Smooth muscle cell (in vitro differentiated cells): ENCODE measurements around the gene TMEM254. TPM values are rescaled to one million over a fixed set of nuclear protein-coding genes. Genes with fewer than 3 reads are reported as not detected.
"Not testable (repeated sequence)": the region's sequence is repeated elsewhere in the genome, so short reads cannot be mapped to it uniquely, and the experiment has no call there.

Source experiments
- DNase-seq: peaks from one replicate; lab custom pipeline; 2025; ENCODE audit not compliant: unreplicated experiment; lab: John Stamatoyannopoulos, UW
- H2AFZ ChIP-seq: fragments of 200-600 bp; sonication (generic); 2 replicates; pipeline ENCODE4 v1.6.0; 2016; ENCODE audit warnings: antibody characterized with exemption, low read depth, mild to moderate bottlenecking
- H3F3A ChIP-seq: fragments of 200-600 bp; sonication (generic); 2 replicates; pipeline ENCODE4 v1.6.0; 2017; ENCODE audit warnings: antibody characterized with exemption, low read depth
- H3K27ac ChIP-seq: fragments of 200-600 bp; sonication (generic); 2 replicates; pipeline ENCODE4 v1.5.1; 2016; ENCODE audit warnings: low read depth, mild to moderate bottlenecking
- H3K27me3 ChIP-seq: fragments of 200-600 bp; sonication (generic); 2 replicates; pipeline ENCODE4 v1.6.1; 2016; ENCODE audit warnings: low read depth, mild to moderate bottlenecking
- H3K36me3 ChIP-seq: fragments of 200-600 bp; sonication (generic); 2 replicates; pipeline ENCODE4 v1.5.1; 2016; ENCODE audit warnings: low read depth
- H3K4me1 ChIP-seq: fragments of 200-600 bp; sonication (generic); 2 replicates; pipeline ENCODE4 v1.5.1; 2016; ENCODE audit warnings: low read depth
- H3K4me2 ChIP-seq: fragments of 200-600 bp; sonication (generic); 2 replicates; pipeline ENCODE4 v1.6.0; 2016; ENCODE audit warnings: mild to moderate bottlenecking
- H3K4me3 ChIP-seq: fragments of 200-600 bp; sonication (generic); 2 replicates; pipeline ENCODE4 v1.5.1; 2016; ENCODE audit warnings: mild to moderate bottlenecking
- H3K79me2 ChIP-seq: fragments of 200-600 bp; sonication (generic); 2 replicates; pipeline ENCODE4 v1.6.0; 2016; ENCODE audit warnings: low read depth, mild to moderate bottlenecking
- H3K9ac ChIP-seq: fragments of 200-600 bp; sonication (generic); 2 replicates; pipeline ENCODE4 v1.6.0; 2016; ENCODE audit warnings: low read depth
- H3K9me3 ChIP-seq: fragments of 200-600 bp; sonication (generic); replicated peaks from 2 replicates; pipeline ENCODE4 v1.5.1; 2016; ENCODE audit warnings: low read depth
- H4K20me1 ChIP-seq: fragments of 200-600 bp; sonication (generic); 2 replicates; pipeline ENCODE4 v1.6.0; 2016; ENCODE audit warnings: low read depth
- CTCF ChIP-seq: fragments of 200-600 bp; sonication (generic); IDR thresholded peaks from 2 replicates; pipeline ENCODE4 v1.5.1; 2017; ENCODE audit warnings: borderline replicate concordance, mild to moderate bottlenecking, antibody characterized with exemption; ENCODE audit not compliant: insufficient read depth, poor library complexity, severe bottlenecking
- WGBS: methylation state at CpG from one replicate; pipeline ENCODE4 v1.1.7; 2016; ENCODE audit warnings: low lambda C conversion rate; 5-methylcytosine and 5-hydroxymethylcytosine counted together
- polyA plus RNA-seq: library from polyadenylated mRNA; unstranded; fragments of >200 nt; fragmentation: Nextera tagmentation; extraction: Ambion mirVana; gene quantifications from 2 replicates; pipeline ENCODE4 v1.2.1, GENCODE V29; 2016
- total RNA-seq: library from RNA; depleted of rRNA; stranded (reverse); fragments of >200 nt; gene quantifications from 2 replicates; pipeline ENCODE4 v1.2.3, GENCODE V29; 2014

Gene TMEM254
- total and polyA plus RNA-seq, 2 experiments from 2014 or later = 34.6 to 42.1 TPM

GRCh38 chr10:80066809-80067208 lies 11.7 kb upstream of the TMEM254 start:
- Histone ChIP-seq H3F3A (no peaks in the 10 kb centered on the region), H3K4me1 (no peaks in the 10 kb centered on the region), H3K9me3 (no peaks in the 10 kb centered on the region), H4K20me1 (no peaks in the 10 kb centered on the region), H2AFZ (no peak overlapping the region), H3K4me3 (no peak overlapping the region), H3K27ac (no peak overlapping the region), H3K4me2 (no peak overlapping the region), H3K27me3 (no peaks in the 10 kb centered on the region), H3K79me2 (no peaks in the 10 kb centered on the region), H3K36me3 (no peaks in the 10 kb centered on the region), H3K9ac (no peak overlapping the region)
- TF ChIP-seq CTCF = no peak
- no peak for DNase-seq
- WGBS = 83% methylated on average over 4 of the region's 4 CpGs

GRCh38 chr10:80067821-80068220 lies 10.6 kb upstream of the TMEM254 start:
- not testable (repeated sequence) for H3K79me2 ChIP-seq, H3K4me2 ChIP-seq, H3K9me3 ChIP-seq, H3K27me3 ChIP-seq, H2AFZ ChIP-seq, DNase-seq, H3K9ac ChIP-seq, H3K4me3 ChIP-seq, H3K27ac ChIP-seq, H4K20me1 ChIP-seq, H3K4me1 ChIP-seq, H3F3A ChIP-seq, H3K36me3 ChIP-seq

DNA sequence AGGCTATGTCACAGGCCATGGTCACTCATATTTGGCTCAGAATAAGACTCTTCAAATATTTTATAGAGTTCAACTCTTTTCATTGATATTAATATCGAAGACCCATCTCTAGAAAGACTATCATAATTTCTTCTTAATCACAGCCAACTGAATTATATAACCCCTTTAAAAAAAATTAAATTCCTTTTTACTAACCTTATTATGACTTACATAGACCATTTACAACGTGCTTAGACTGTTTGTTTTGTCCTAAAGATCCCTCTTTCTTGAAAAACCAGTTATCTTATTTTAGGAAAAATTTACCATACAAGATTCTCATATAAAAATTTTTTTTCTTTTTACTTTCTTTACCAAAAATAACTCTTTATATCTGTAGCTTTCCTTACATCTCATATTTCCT lies 10.2 kb upstream of the TMEM254 start:
- WGBS = 54% methylated on average over 2 of the region's 2 CpGs
- H3K9ac ChIP-seq = no peak overlapping the region
- no peak overlapping the region for H3K4me2 ChIP-seq
- TF ChIP-seq CTCF = no peak
- no peak overlapping the region for H3K27ac ChIP-seq
- H3K36me3 ChIP-seq = no peaks in the 10 kb centered on the region
- no peak for DNase-seq
- H3F3A ChIP-seq = no peaks in the 10 kb centered on the region
- H3K4me1 ChIP-seq = no peaks in the 10 kb centered on the region
- no peak overlapping the region for H2AFZ ChIP-seq
- H3K4me3 ChIP-seq = no peak overlapping the region
- H3K79me2 ChIP-seq = no peaks in the 10 kb centered on the region
- no peaks in the 10 kb centered on the region for H3K27me3 ChIP-seq
- no peaks in the 10 kb centered on the region for H4K20me1 ChIP-seq
- no peaks in the 10 kb centered on the region for H3K9me3 ChIP-seq

GRCh38 chr10:80070057-80070456 lies 8.4 kb upstream of the TMEM254 start:
- Histone ChIP-seq H2AFZ (no peak overlapping the region), H3K79me2 (no peaks in the 10 kb centered on the region), H4K20me1 (no peaks in the 10 kb centered on the region), H3K9me3 (no peaks in the 10 kb centered on the region), H3K4me1 (no peaks in the 10 kb centered on the region), H3K4me2 (no peak overlapping the region), H3K9ac (no peak overlapping the region), H3K27me3 (no peaks in the 10 kb centered on the region), H3K4me3 (no peak overlapping the region), H3K36me3 (no peaks in the 10 kb centered on the region), H3F3A (no peaks in the 10 kb centered on the region), H3K27ac (no peak overlapping the region)
- no peak for TF ChIP-seq CTCF
- no peak for DNase-seq
- 95% methylated on average over 3 of the region's 3 CpGs for WGBS
